GM18517 (cell line): Measurements from ENCODE around the gene P3H1.
"Not testable (repeated sequence)": the region's sequence is repeated elsewhere in the genome, so short reads cannot be mapped to it uniquely, and the experiment has no call there.

Experiments
- ATAC-seq: cut with Tn5 transposase; IDR thresholded peaks from one replicate; pipeline ENCODE4 v1.9.1; 2021; ENCODE audit warnings: mild to moderate bottlenecking, moderate library complexity; ENCODE audit not compliant: unreplicated experiment

The P3H1 gene

GRCh38 chr1:42732126-42732680, 34.6 kb downstream of the P3H1 start:
- no peak for ATAC-seq

GRCh38 chr1:42731585-42731984, 35.2 kb downstream of the P3H1 start:
- ATAC-seq, result no peak

GRCh38 chr1:42730988-42731387, 35.8 kb downstream of the P3H1 start:
- ATAC-seq, result no peak

- no peak for ATAC-seq
Measured at GRCh38 chr1:42730002-42730401, 36.8 kb downstream of the P3H1 start.

GRCh38 chr1:42725820-42726219, 41.0 kb downstream of the P3H1 start:
- not testable (repeated sequence) for ATAC-seq

- no peak for ATAC-seq
Measured at GRCh38 chr1:42723511-42723910, 43.3 kb downstream of the P3H1 start.

GRCh38 chr1:42722403-42722802, 44.4 kb downstream of the P3H1 start:
- not testable (repeated sequence) for ATAC-seq

- no peak for ATAC-seq
Measured at GRCh38 chr1:42721926-42722325, 44.9 kb downstream of the P3H1 start.

- no peak for ATAC-seq
Measured at GRCh38 chr1:42720868-42721267, 46.0 kb downstream of the P3H1 start.

- not testable (repeated sequence) for ATAC-seq
Measured at GRCh38 chr1:42714441-42714840, 52.4 kb downstream of the P3H1 start.

- no peak for ATAC-seq
Measured at GRCh38 chr1:42713293-42713692, 53.5 kb downstream of the P3H1 start.

- not testable (repeated sequence) for ATAC-seq
Measured at GRCh38 chr1:42712808-42713207, 54.0 kb downstream of the P3H1 start.

- no peak for ATAC-seq
Measured at GRCh38 chr1:42703888-42704464, 62.9 kb downstream of the P3H1 start.

- no peak for ATAC-seq
Measured at GRCh38 chr1:42700006-42700405, 66.8 kb downstream of the P3H1 start.

- ATAC-seq, result no peak
Measured at GRCh38 chr1:42698081-42698813, 68.6 kb downstream of the P3H1 start.
